ENCODE data around the gene SPG21. TPM values are rescaled to one million over a fixed set of nuclear protein-coding genes. Genes with fewer than 3 reads are reported as not detected.

Gene SPG21
- total RNA-seq, 2 experiments from 2014 or later, result 59.0 to 65.5 TPM

DNA sequence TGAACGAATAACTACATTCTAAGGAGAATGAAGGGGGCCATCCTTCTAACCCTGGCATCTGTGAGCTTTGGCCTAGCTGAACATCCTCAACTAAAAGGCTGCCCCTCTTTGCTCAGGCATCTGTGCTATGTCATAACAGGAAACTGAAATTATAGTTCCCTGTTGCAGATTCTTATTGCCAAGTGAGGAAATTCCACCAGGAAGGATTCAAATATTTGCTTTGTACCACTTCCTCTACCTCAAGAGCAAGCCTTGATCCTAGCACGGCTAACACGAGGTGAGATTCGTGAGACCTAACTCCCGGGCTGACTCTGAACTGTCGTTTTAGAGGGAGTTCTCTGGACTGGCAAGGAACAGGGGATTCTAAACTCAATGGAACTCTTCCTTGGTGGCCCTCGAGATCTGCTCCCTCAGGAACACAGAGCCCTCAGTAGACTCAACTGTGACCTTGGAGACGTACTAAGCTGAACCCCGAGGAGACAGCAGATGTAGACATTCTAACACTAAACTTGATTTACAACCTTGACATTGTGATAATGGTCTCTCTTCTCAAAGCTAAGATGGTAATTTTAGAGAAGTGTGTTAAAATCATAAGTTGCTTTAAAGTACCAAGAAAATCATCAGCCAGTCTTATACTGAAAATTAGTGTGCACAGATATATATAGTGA lies 4.2 kb downstream of the SPG21 start:
- Mint-ChIP-seq H3K9me3 (no peaks in the 10 kb centered on the region), H3K4me3 (no peak overlapping the region), H3K4me1 (peaks cover 47% of the 10 kb centered on the region), H3K27me3 (no peaks in the 10 kb centered on the region), H3K27ac (no peak overlapping the region), H3K36me3 (ENCODE audit: low read depth) (peaks cover 25% of the 10 kb centered on the region)
- CTCF ChIA-PET, result interaction anchor here (1.1 to 1.6 kb wide), 2 partner anchors 10 to 21 kb away, joined by 3 read pairs; no protein-coding TSS in a partner anchor
- POLR2A ChIA-PET, result no interaction called here
- no peak for DNase-seq

DNA sequence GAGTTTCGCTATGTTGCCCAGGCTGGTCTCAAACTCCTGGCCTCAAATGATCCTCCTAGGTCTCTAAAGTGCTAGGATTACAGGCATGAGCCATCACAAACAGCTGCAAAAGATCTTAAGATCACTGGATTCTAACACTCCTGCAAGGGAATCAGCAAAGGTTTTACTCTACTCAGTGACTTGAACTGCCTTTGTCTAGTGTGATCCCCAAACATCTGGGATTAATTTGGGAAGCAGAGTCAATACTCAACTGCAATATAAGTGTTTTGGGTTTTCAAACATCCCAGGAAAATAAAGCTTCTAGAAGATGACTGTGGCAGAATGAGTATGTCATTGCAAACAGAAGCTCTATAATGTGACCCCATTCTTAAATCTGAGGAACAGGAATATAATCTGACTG lies 7.2 kb downstream of the SPG21 start:
- POLR2A ChIA-PET, result no interaction called here
- no peak for DNase-seq
- no peaks in the 10 kb centered on the region for H3K27me3 Mint-ChIP-seq
- peak overlapping the region; percentile 25 for H3K27ac Mint-ChIP-seq
- no peak overlapping the region for H3K4me3 Mint-ChIP-seq
- no peaks in the 10 kb centered on the region for H3K9me3 Mint-ChIP-seq
- CTCF ChIA-PET, result interaction anchor here (0.6 to 1.1 kb wide), 2 partner anchors 40 to 153 kb away, joined by 4 to 5 read pairs; no protein-coding TSS in a partner anchor
- peaks cover 25% of the 10 kb centered on the region for H3K4me1 Mint-ChIP-seq
- H3K36me3 Mint-ChIP-seq (ENCODE audit: low read depth), result peaks cover 32% of the 10 kb centered on the region

DNA sequence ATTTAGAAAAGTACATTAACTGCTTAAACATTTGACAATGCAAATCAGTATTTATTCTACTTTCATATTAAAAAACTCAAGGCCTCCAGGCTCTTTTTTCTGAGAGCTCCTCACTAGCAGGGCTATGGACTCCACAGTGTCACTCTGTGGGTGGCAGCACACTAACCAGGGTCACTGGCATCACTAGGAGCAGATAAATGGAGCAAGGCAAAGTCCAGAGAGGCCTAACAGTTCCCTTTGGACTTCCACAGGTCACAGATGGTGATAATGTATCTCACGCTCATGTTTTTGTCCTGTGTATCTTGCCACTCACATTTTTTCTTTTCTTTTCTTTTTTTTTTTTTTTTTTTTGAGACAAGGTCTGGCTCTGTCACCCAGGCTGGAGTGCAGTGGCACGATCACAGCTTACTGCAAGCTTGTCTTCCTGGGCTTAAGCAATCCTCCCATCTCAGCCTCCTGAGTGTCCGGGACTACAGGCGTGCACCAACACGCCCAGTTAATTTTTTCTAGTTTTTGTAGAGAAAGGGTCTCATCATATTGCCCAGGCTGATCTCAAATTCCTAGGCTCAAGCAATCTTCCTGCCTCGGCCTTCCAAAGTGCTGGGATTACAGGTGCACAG lies 7.8 kb downstream of the SPG21 start:
- CTCF ChIA-PET, result interaction anchor here (0.6 to 1.1 kb wide), 5 partner anchors 13 to 587 kb away, joined by 3 to 5 read pairs (median 3); no protein-coding TSS in a partner anchor

DNA sequence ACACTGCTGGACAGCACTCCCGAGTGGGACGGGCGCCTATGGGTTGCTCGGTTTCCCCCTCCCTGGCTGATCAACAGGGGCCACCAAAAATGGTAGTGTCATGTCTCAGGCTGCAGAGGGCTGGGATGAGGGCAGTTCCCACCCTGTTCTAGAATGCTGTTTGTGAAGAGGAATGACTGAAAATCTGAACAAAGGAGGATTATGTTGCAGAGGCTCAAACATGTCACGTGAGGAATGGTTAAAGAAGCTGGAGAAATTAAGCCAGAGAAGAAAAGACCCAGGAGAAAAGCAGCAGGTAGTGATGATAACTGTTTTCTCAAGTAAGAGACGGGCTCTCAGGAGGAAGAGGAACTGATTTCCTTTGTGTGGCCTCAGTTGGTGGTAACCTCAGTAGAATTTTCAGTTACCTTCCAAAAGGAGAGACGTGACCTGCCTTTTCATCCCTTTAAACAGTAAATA lies 10.4 kb downstream of the SPG21 start:
- Mint-ChIP-seq H3K4me1 (peaks cover 10% of the 10 kb centered on the region), H3K9me3 (no peaks in the 10 kb centered on the region), H3K36me3 (ENCODE audit: low read depth) (peaks cover 36% of the 10 kb centered on the region), H3K27ac (no peak overlapping the region), H3K4me3 (no peak overlapping the region), H3K27me3 (no peaks in the 10 kb centered on the region)
- no peak for DNase-seq
- ChIA-PET POLR2A (no interaction called here), CTCF (interaction anchor here (0.7 to 1.7 kb wide), 3 partner anchors 10 to 88 kb away, joined by 3 to 6 read pairs (median 4); partner anchors contain the start of gene SPG21)

More for the DNA sequence above, 7.8 kb downstream of the SPG21 start:
- no peak overlapping the region for H3K4me3 Mint-ChIP-seq
- no peaks in the 10 kb centered on the region for H3K27me3 Mint-ChIP-seq
- peaks cover 20% of the 10 kb centered on the region for H3K4me1 Mint-ChIP-seq
- no peak for DNase-seq
- H3K27ac Mint-ChIP-seq, result peak overlapping the region; percentile 25
- no peaks in the 10 kb centered on the region for H3K9me3 Mint-ChIP-seq
- POLR2A ChIA-PET, result no interaction called here
- peaks cover 33% of the 10 kb centered on the region for H3K36me3 Mint-ChIP-seq (ENCODE audit: low read depth)

DNA sequence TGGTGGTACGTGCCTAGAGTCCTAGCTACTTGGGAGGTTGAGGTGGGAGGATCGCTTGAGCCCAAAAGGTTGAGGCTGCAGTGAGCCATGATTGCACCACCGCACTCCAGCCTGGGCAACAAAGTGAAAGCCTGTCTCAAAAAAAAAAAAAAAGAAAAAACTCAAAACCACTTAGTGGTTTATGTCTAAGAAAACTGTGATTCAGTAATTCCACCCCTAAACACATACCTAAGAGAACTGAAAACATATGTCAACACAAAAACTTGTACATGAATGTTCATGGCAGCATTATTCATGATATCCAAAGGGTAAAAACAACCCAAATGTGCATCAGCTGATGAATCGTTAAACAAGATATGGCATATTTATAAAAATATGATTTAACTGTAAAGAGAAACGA lies 14.3 kb downstream of the SPG21 start:
- Mint-ChIP-seq H3K4me3 (no peak overlapping the region), H3K36me3 (ENCODE audit: low read depth) (peaks cover 35% of the 10 kb centered on the region), H3K9me3 (no peaks in the 10 kb centered on the region), H3K27me3 (no peaks in the 10 kb centered on the region), H3K4me1 (peaks cover 6% of the 10 kb centered on the region), H3K27ac (no peak overlapping the region)
- DNase-seq, result no peak
- ChIA-PET POLR2A (no interaction called here), CTCF (no interaction called here)

GRCh38 chr15:64970698-64971097 lies 19.0 kb downstream of the SPG21 start:
- H3K36me3 Mint-ChIP-seq (ENCODE audit: low read depth), result peaks cover 24% of the 10 kb centered on the region
- no peaks in the 10 kb centered on the region for H3K9me3 Mint-ChIP-seq
- ChIA-PET POLR2A (interaction anchor here (0.6 kb wide), 1 partner anchor 572 kb away, joined by 6 read pairs; no protein-coding TSS in a partner anchor), CTCF (no interaction called here)
- H3K4me3 Mint-ChIP-seq, result no peak overlapping the region
- no peaks in the 10 kb centered on the region for H3K27me3 Mint-ChIP-seq
- no peak overlapping the region for H3K27ac Mint-ChIP-seq
- no peak for DNase-seq
- H3K4me1 Mint-ChIP-seq, result peaks cover 4% of the 10 kb centered on the region

DNA sequence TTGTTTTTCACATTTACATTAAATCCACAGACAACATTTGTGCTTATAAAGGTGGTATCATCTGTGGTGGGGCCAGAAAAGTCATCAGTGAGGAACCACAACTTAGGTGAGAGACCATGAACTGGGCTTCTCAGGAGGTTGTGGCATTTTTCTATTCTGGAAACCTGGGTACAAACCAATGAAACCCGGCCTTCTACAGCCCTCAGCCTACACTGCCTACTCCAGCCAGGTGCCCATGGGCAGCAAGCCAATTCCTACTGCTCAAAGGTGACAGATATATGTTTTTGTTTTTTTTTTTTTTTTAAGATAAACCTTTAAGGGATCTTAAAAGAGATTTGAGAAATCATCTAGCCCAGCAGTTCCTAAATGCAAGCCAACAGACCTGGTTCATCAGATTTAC lies 20.3 kb downstream of the SPG21 start:
- Mint-ChIP-seq H3K9me3 (no peaks in the 10 kb centered on the region), H3K27ac (no peak overlapping the region), H3K36me3 (ENCODE audit: low read depth) (peaks cover 34% of the 10 kb centered on the region), H3K4me3 (no peak overlapping the region), H3K4me1 (no peaks in the 10 kb centered on the region), H3K27me3 (no peaks in the 10 kb centered on the region)
- ChIA-PET POLR2A (no interaction called here), CTCF (interaction anchor here (0.5 kb wide), 1 partner anchor 353 kb away, joined by 3 read pairs; no protein-coding TSS in a partner anchor)
- no peak for DNase-seq

DNA sequence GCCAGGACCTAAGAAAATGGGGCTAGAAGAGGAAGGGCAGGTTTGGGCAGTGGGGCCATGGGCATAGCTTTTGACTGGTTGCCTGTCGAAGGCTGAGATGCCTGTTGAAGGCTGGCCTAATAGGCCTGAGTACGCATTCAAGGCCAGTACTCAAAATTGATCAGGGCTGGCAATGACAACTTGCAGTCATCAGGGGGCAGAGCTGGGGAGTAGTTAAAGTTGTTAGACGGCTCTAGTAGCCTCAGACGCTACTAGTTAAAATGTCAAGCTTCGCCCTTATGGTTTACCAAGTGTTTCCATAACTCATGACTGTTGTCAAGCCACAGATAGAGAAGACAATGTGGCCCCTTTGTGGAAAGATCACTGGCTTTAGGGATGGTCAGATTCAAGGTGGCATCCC lies 28.7 kb downstream of the SPG21 start:
- POLR2A ChIA-PET, result no interaction called here
- no peaks in the 10 kb centered on the region for H3K27me3 Mint-ChIP-seq
- CTCF ChIA-PET, result no interaction called here
- no peak overlapping the region for H3K4me3 Mint-ChIP-seq
- H3K27ac Mint-ChIP-seq, result no peak overlapping the region
- peaks cover 4% of the 10 kb centered on the region for H3K4me1 Mint-ChIP-seq
- no peaks in the 10 kb centered on the region for H3K9me3 Mint-ChIP-seq
- DNase-seq, result no peak
- H3K36me3 Mint-ChIP-seq (ENCODE audit: low read depth), result peaks cover 61% of the 10 kb centered on the region

DNA sequence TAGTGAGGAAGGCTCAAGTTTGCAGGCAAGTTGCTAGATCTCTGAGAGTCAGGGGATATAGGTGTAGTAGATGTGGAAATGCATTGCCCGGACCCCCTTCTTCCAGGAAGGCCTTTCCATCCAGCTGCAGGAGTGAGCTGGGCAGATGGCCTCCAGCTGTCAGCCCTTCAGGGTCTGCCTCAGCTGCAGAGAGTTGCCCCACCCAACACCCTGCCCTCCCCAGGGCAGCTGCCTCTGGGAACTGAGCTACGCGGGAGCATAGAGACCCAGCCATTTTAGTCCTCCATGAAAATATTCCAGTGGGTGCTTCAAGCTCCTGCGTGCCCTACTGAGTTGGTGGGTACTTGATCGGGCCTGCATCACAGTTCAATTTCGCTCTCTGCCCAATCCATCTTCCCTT lies 29.6 kb downstream of the SPG21 start:
- H3K4me1 Mint-ChIP-seq, result peaks cover 4% of the 10 kb centered on the region
- H3K27ac Mint-ChIP-seq, result no peak overlapping the region
- no peaks in the 10 kb centered on the region for H3K27me3 Mint-ChIP-seq
- ChIA-PET POLR2A (no interaction called here), CTCF (no interaction called here)
- H3K9me3 Mint-ChIP-seq, result no peaks in the 10 kb centered on the region
- no peak for DNase-seq
- no peak overlapping the region for H3K4me3 Mint-ChIP-seq
- H3K36me3 Mint-ChIP-seq (ENCODE audit: low read depth), result peaks cover 66% of the 10 kb centered on the region

DNA sequence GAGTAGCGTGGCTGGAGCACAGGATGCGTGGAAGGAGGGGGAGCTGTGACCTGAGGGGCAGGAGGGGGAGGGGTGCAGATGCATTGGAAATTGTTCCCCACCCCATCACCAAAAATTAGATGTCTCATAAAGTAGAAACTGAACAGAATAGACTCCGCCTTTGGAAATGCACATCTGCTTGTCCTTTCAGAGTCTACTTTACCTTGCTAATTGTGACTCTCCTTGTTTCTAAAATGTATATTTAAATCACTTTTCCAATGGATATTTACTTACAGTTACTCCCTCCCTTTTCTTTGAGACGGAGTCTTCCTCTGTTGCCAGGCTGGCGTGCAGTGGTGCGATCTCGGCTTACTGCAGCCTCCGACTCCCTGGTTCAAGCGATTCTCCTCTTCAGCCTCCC lies 30.6 kb downstream of the SPG21 start:
- POLR2A ChIA-PET, result no interaction called here
- Mint-ChIP-seq H3K4me1 (peaks cover 6% of the 10 kb centered on the region), H3K9me3 (no peaks in the 10 kb centered on the region), H3K27ac (no peak overlapping the region), H3K4me3 (no peak overlapping the region), H3K27me3 (no peaks in the 10 kb centered on the region), H3K36me3 (ENCODE audit: low read depth) (peaks cover 62% of the 10 kb centered on the region)
- CTCF ChIA-PET, result no interaction called here
- DNase-seq, result no peak

- POLR2A ChIA-PET, result no interaction called here
- Mint-ChIP-seq H3K27ac (no peak overlapping the region), H3K4me1 (peaks cover 2% of the 10 kb centered on the region), H3K27me3 (no peaks in the 10 kb centered on the region), H3K36me3 (ENCODE audit: low read depth) (peaks cover 33% of the 10 kb centered on the region), H3K4me3 (no peak overlapping the region), H3K9me3 (no peaks in the 10 kb centered on the region)
- CTCF ChIA-PET, result no interaction called here
- no peak for DNase-seq
Measured at GRCh38 chr15:64954395-64954794, 35.3 kb downstream of the SPG21 start.

DNA sequence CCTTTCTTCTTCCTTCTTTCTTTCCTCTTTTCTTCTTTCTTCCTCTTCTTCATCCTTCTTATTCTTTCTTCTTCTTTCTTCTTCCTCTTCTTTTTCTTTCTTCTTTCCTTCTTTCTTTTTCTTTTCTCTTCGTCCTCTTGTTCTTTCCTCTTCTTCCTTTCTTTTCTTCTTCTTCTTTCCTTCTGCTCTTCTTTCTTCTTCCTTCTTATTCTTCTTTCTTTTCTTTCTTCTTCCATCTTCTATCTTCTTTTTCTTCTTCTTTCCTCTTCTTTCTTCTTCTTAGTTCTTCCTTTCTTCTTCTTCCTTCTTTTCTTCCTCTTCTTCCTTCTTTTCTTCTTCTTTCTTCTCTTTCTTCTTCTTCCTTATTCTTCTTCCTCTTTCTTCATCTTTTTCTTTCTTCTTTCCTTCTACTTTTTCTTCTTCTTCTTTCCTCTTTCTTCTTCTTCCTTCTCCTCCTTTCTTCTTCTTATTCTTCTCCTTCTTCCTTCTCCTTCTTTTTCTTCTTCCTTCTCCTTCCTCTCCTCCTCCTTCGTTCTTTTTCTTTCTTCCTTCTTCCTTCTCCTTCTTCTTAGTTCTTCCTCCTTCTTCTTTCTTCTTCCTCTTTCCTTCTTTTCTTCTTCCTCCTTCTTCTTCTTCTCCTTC lies 37.8 kb downstream of the SPG21 start:
- Mint-ChIP-seq H3K9me3 (no peaks in the 10 kb centered on the region), H3K36me3 (ENCODE audit: low read depth) (peaks cover 17% of the 10 kb centered on the region), H3K27me3 (no peaks in the 10 kb centered on the region), H3K27ac (peak overlapping the region; percentile 36), H3K4me3 (no peak overlapping the region), H3K4me1 (peaks cover 2% of the 10 kb centered on the region)
- POLR2A ChIA-PET, result no interaction called here
- CTCF ChIA-PET, result no interaction called here
- DNase-seq, result no peak

GRCh38 chr15:64950888-64951287 lies 38.8 kb downstream of the SPG21 start:
- Mint-ChIP-seq H3K4me1 (peaks cover 2% of the 10 kb centered on the region), H3K27ac (peak overlapping the region; percentile 75), H3K36me3 (ENCODE audit: low read depth) (peaks cover 14% of the 10 kb centered on the region), H3K27me3 (no peaks in the 10 kb centered on the region), H3K4me3 (no peak overlapping the region), H3K9me3 (no peaks in the 10 kb centered on the region)
- DNase-seq, result no peak
- CTCF ChIA-PET, result no interaction called here
- POLR2A ChIA-PET, result no interaction called here

All from activated CD4-positive, alpha-beta T cell treated with anti-CD3 and anti-CD28 coated beads, Interleukin-2, amount 10 ng/mL, durations not matched to agents 7 days and 5 days (primary cell).